HS-27A (cell line): ENCODE results near the gene SYT2.
"Not testable (repeated sequence)": the region's sequence is repeated elsewhere in the genome, so short reads cannot be mapped to it uniquely, and the experiment has no call there.

Experiments used
- DNase-seq: peaks from one replicate; pipeline ENCODE4 v3.0.0-alpha.2; 2012; ENCODE audit warnings: low read depth, missing footprints

Gene SYT2

DNA sequence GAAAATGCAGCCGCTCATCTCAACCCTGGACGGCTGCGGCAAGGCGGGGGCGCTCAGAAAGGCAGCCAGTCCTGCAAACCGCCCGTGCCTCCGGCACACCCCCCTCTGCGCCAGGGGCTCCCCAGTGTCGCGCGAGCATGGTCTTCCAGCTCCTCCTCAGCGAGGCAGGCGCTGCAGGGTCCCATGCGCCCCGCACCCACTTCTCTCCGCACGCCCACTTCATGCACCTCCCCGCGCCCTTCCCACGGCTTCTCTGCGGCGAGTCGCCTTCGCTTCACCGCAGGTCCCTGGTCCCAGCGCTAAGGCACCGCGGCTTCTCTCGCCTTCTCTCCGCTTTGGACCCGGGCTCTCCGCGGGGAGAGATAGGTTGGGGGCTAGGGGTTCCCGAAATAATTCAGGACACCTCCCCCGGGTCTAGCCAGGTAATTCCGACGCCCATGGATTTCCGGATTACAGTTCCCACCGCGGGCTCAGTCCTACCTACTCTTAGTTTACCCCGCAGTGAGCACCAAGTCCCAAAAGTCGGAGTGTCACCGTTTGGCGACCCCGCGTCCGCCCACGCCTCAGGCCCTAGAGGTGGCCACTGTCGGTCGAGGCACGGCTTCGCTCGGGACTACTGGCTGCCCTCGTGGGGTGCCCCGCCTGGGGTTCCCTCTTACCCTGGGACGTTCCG is 67.5 kb downstream of the SYT2 start:
- DNase-seq, result no peak

GRCh38 chr1:202642212-202642611 is 68.0 kb downstream of the SYT2 start:
- DNase-seq, result no peak

- DNase-seq, result no peak
Observed at GRCh38 chr1:202639500-202639899, 70.8 kb downstream of the SYT2 start.

DNA sequence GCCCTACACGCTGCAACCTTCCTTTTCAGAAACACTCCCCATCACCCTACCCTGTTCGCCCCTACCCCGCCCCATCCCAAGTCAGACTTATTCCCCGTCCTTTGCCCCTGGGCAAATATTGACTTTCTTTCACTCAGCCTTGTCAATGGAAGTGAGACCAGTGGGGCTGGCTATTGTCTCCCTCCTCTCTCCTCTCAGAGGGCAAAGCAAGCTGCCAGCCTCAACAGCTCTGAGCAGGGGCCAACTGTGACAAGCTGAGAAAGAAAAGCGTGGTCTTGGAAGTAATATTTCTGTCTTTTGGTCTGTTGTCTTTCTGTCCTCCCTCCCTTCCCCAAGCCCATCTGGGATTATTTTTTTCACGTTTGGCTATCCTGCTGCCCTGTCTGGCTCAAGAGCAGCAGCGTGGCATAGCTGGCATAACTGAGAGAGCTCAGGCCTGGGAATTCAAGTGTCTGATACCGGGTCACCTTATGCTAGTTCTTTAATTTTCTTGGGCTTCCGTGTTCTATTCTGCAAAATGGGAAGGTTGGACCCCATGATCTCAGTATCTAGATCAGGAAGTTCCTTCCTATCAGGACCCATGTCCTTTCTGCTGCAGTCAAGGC is 71.5 kb downstream of the SYT2 start:
- not testable (repeated sequence) for DNase-seq

GRCh38 chr1:202638019-202638700 is 72.1 kb downstream of the SYT2 start:
- DNase-seq, result no peak

DNA sequence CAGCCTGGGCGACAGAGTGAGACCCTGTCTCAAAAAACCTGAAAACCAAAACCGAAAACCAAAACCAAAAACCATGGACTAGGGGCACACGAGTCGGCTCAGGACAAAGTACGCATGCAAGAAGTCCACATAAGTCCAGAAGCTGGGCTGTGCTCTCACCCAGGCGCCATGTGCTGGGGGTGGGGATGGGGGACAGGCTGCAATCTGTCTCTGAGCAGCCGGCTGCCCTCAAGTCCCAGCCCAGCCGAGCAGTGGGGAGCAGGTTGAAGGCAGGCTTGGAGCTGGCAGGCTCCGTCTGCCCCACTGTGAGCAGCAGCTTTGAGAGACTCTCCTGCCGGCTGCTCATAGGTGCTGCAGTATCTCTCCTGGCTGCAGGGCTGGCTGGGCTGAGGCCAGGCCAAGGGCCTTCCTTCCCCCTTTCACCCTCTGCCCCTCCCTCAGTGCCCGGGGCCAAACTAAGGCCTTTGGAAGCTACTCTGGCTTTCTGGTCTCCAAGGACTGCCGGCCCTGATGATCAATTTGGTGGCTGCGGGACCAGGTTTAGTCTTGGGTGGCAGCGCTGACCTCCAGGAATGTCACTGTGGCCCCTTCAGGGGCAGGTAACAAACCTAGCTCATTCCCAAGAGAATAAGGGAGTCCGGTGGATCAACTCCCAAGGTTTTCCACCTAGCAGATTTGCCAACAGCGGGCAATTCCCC is 72.8 kb downstream of the SYT2 start:
- DNase-seq, result not testable (repeated sequence)

GRCh38 chr1:202636171-202636570 is 74.1 kb downstream of the SYT2 start:
- not testable (repeated sequence) for DNase-seq

DNA sequence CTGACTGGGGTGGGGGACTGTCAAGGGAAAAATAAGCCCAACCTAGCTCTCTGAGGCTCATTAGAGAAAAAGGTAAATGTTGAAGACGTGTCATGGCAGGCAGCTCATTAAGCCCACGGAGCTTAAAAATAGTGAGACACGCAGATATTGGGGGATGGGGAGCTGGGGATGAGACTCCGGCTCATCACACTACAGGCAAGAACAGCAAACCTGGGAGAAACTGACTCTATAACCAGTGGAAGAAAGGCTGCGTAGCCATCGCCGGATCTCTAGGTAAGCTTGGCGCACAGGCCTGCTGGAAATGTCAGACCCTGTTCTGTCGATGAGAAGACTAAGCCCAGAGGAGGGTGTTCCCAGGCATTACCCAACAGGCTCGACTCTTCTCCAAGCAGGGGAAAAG is 78.0 kb downstream of the SYT2 start:
- no peak for DNase-seq

DNA sequence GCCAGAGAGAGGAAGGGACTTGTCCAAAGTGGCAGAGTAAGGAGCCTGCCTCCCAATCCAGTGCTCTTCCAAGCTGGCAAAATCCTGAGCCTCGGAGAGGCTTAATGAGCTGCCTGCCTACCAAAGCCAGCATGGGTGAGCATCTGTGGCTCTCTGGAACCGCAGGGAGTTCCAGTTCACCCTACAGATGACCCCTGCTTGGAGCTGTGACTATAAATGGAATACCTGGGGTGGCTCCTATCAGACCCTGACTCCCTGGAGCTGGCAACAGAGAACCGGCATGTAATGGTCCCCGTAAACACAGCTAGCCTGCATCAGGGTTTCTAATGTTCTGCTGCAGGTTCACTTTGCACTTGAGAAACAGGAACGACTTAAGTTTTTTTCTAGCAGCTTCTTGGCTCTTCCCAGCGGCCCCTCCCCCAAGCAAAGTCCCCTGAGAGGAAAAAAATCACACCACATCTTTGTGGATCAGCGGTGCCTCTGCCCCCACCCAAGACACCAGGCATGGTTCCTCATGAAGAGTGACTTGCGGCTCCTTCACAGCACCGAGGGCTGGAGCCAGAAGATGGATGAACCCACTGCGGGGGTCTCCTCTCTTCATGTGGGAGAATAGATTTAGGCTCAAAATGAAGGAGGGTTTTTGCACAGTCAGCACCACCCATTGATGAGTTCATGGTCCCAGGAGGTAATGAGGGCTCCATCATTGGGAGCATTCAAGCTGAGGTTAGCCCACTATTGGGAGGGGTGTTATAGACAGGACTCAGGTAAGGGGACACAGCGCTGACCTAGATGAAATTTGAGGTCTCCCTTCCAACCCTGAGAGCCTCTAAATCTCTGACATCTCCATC is 79.0 kb downstream of the SYT2 start:
- no peak for DNase-seq

DNA sequence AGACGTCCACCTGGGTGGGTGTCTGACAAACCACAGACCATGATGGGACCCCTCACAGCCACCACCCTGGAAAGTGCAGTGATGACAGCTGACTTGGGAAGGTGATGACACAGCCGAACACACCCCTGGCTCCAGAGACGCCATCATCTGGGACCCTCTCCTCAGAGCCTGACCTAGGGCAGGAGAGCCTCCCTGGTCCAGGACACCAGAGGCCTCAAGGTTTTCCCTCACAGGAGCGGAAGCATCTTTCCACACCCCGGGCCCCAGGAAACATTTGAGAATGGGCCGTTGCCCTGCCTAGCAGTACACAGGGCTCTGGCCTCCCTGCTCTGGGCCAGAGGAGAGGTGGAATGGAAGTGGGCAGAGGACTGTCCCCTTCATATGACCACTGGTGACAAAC is 79.7 kb downstream of the SYT2 start:
- no peak for DNase-seq

DNA sequence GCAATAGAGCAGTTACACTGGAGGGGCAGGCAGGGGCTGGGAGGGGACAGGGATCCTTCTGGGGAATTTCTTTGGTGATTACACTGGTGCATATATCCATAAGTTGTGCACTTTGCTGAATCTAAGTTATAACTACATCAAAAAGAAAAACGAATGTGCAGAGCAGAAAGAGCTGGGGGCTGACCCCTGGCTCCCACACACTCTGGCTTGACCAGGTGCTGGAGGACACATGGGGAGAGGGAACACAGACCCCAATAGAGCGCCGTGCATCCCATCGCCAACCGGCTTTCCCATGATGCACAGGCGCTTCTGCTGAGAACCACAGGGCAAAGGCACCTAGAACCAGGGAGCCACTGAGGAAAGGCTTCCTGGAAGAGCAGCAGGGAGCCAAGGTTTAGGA is 80.2 kb downstream of the SYT2 start:
- not testable (repeated sequence) for DNase-seq

DNA sequence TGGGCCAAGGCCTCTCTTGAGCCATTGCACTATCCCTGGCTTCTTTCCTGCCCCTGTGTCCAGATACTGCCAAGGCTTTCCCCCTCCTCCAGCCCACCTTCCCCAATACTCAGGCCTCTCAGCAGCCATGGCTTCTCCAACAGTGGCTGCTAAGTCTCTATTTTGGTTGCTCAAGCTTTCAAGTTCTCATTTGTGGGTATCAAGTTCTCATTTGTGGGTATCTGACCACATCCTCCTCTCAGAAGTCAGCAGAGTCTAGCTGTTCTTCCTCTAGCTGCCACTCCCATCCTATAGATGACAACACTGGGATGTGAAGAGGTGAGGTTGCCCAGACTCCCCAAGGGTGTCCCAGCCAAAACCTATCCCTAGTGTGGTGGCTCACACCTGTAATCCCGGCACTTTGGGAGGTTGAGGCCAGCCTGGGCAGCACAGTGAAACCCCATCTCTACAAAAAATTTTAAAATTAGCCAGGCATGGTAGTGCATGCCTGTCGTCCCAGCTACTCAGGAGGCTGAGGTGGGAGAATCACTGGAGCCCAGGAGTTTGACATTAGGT is 80.9 kb downstream of the SYT2 start:
- DNase-seq, result not testable (repeated sequence)

- no peak for DNase-seq
Observed at GRCh38 chr1:202628646-202629215, 81.5 kb downstream of the SYT2 start.

- no peak for DNase-seq
Observed at GRCh38 chr1:202627841-202628565, 82.3 kb downstream of the SYT2 start.

GRCh38 chr1:202627036-202627435 is 83.2 kb downstream of the SYT2 start:
- not testable (repeated sequence) for DNase-seq

- no peak for DNase-seq
Observed at GRCh38 chr1:202625416-202626360, 84.6 kb downstream of the SYT2 start.

GRCh38 chr1:202624781-202625108 is 85.5 kb downstream of the SYT2 start:
- DNase-seq, result no peak

DNA sequence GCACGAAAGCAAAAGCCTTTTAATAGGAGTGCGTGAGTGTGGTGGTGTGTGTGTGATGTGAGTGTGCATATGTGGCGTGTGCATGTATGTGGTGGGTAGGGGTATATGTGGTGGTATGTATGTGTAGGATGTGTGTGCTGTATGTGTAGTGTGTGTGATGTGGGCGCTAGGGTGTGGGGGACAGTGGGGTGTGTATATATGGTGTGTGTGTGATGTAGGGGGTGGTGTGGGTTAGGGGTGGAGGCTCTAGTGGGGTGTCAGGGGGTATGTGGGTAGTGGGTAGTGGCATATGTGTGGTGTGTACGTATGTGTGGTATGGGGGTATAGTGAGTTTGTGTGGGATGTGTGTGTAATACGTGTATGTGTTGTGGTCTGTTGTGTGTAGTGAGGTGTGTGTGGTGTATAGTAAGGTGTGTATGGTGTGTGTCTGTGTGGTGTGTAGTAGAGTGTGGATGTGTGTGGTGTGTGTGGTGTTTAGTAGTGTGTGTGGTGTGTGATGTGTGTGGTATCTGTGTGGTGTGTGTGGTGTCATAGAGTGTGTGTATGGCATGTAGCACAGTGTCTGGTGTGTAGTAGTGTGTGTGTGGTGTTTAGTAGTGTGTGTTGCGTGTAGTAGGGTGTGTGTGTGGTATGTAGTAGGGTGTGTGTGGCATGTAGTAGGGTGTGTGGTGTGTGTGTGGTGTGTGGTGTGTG is 86.0 kb downstream of the SYT2 start:
- DNase-seq, result no peak

DNA sequence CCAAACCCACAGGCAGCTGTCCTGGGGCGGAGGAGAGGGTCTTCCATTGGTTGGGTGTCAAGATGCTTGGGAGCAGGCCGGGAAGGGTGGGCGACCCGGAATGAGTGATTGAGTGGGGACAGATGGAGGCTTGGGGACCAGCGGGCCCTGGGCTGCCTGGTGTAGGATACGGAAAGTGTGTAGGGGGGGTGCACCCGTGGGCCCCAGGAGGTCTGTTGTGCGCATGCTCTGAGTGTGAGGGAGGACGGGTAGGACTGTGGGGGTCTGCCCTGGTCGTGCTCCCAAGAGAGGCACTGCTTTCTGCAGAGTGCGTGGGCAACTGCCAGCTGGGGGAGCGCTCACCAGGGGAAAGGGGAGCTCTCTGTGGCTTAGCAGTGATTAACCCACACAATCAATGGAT is 86.8 kb downstream of the SYT2 start:
- not testable (repeated sequence) for DNase-seq
